ENCODE measurements around the gene TPD52L1. TPM values are rescaled to one million over a fixed set of nuclear protein-coding genes. Genes with fewer than 3 reads are reported as not detected.

TPD52L1 gene
- total and polyA plus RNA-seq, 2 of the 4 experiments (the other 2 are of a cell fraction): 10.2 to 13.5 TPM

DNA sequence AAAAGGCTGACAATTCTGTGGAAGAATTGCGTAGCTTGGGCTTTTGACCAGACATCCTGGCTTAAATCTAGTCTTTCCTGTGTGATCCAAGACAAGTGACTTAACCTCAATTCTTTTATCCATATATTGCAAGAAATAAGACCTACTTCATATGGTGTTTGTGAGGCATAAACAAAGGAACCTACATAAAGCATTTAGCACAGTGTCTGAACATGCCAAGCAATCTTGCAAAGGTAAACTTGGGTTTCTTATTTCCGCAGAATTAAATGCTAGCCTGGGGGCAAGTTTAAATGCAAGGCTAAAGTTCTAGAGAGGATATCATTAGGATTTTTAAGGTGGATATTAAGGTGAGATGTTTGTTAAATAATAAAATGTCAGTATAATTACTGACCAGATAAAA lies 100.3 kb downstream of the TPD52L1 start:
- H3K9ac ChIP-seq (ENCODE audit: low read depth, low read length): no peak overlapping the region
- no peak for TF ChIP-seq RAD21 (IDR thresholded peaks at IDR 0.05; ENCODE audit: low read length)
- TF ChIP-seq BHLHE40 (IDR thresholded peaks at IDR 0.05; ENCODE audit: low read depth, low read length): no peak
- TF ChIP-seq, protein P1, sequence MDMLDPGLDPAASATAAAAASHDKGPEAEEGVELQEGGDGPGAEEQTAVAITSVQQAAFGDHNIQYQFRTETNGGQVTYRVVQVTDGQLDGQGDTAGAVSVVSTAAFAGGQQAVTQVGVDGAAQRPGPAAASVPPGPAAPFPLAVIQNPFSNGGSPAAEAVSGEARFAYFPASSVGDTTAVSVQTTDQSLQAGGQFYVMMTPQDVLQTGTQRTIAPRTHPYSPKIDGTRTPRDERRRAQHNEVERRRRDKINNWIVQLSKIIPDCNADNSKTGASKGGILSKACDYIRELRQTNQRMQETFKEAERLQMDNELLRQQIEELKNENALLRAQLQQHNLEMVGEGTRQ (IDR thresholded peaks at IDR 0.05; ENCODE audit: low read depth, low read length): no peak
- no peak for TF ChIP-seq MAZ (IDR thresholded peaks at IDR 0.05; ENCODE audit: borderline replicate concordance, low read depth, low read length)
- no peak for TF ChIP-seq MAFK (IDR thresholded peaks at IDR 0.05; ENCODE audit: low read depth, low read length)
- TF ChIP-seq POLR2A (IDR thresholded peaks at IDR 0.05; ENCODE audit: low read depth, low read length): no peak
- TF ChIP-seq RCOR1 (IDR thresholded peaks at IDR 0.05; ENCODE audit: insufficient replicate concordance, low read length): no peak
- TF ChIP-seq, protein P2, sequence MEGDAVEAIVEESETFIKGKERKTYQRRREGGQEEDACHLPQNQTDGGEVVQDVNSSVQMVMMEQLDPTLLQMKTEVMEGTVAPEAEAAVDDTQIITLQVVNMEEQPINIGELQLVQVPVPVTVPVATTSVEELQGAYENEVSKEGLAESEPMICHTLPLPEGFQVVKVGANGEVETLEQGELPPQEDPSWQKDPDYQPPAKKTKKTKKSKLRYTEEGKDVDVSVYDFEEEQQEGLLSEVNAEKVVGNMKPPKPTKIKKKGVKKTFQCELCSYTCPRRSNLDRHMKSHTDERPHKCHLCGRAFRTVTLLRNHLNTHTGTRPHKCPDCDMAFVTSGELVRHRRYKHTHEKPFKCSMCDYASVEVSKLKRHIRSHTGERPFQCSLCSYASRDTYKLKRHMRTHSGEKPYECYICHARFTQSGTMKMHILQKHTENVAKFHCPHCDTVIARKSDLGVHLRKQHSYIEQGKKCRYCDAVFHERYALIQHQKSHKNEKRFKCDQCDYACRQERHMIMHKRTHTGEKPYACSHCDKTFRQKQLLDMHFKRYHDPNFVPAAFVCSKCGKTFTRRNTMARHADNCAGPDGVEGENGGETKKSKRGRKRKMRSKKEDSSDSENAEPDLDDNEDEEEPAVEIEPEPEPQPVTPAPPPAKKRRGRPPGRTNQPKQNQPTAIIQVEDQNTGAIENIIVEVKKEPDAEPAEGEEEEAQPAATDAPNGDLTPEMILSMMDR (conservative IDR thresholded peaks at IDR 0.05; ENCODE audit: low read depth, low read length): no peak
- TF ChIP-seq, protein P3, sequence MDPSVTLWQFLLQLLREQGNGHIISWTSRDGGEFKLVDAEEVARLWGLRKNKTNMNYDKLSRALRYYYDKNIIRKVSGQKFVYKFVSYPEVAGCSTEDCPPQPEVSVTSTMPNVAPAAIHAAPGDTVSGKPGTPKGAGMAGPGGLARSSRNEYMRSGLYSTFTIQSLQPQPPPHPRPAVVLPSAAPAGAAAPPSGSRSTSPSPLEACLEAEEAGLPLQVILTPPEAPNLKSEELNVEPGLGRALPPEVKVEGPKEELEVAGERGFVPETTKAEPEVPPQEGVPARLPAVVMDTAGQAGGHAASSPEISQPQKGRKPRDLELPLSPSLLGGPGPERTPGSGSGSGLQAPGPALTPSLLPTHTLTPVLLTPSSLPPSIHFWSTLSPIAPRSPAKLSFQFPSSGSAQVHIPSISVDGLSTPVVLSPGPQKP (IDR thresholded peaks at IDR 0.05; ENCODE audit: borderline replicate concordance, low read depth, low read length): no peak
- TF ChIP-seq RFX5 (IDR thresholded peaks at IDR 0.05; ENCODE audit: low read depth, low read length): no peak
- TF ChIP-seq SMC3 (IDR thresholded peaks at IDR 0.05; ENCODE audit: low read depth, low read length): no peak
- no peak for TF ChIP-seq CEBPB (IDR thresholded peaks at IDR 0.05; ENCODE audit: low read depth, low read length)
- no peak for TF ChIP-seq CHD1 (IDR thresholded peaks at IDR 0.05; ENCODE audit: low read depth, low read length)
- no peak for TF ChIP-seq FOS (IDR thresholded peaks at IDR 0.05; ENCODE audit: low read depth, low read length)
- no peak for TF ChIP-seq NFE2L2 (IDR thresholded peaks at IDR 0.05; ENCODE audit: low read depth, low read length)
- no peak for TF ChIP-seq MXI1 (IDR thresholded peaks at IDR 0.05; ENCODE audit: borderline replicate concordance, low read depth, low read length)
- peaks cover 3% of the 10 kb centered on the region; the same call in 1 of the 2 replicates for H3K9me1 ChIP-seq (ENCODE audit: insufficient read depth, low read length)
- H3K27me3 ChIP-seq (ENCODE audit: control insufficient read depth, insufficient read depth, low read length): no peaks in the 10 kb centered on the region
- no peaks in the 10 kb centered on the region for H3K79me1 ChIP-seq (ENCODE audit: low read depth in 1 of 2, low read length in 2 of 2)
- H3K4ac ChIP-seq (ENCODE audit: low read depth, low read length): no peak overlapping the region
- H3K18ac ChIP-seq (ENCODE audit: low read depth, low read length): no peak overlapping the region
- in situ Hi-C loops (cut with MboI; ENCODE audit: low sequenced_read_pairs) (no loop called here), dilution Hi-C loops (cut with HindIII; ENCODE audit: low sequenced_read_pairs, unreplicated experiment) (no loop called here), intact Hi-C loops (cut with micrococcal nuclease) (loop anchor here (5.0 kb wide), 1 partner anchor 52 kb away; no protein-coding TSS in a partner anchor)
- H3K9me3 ChIP-seq (ENCODE audit: control insufficient read depth, insufficient read depth, low read length): no peaks in the 10 kb centered on the region
- H3K36me3 ChIP-seq (ENCODE audit: control insufficient read depth, insufficient read depth, low read length): no peaks in the 10 kb centered on the region
- H3K27ac ChIP-seq (ENCODE audit: insufficient read depth, low read length): no peak overlapping the region
- ATAC-seq (ENCODE audit: low read depth) (no peak), DNase-seq (no peak)
- POLR2A ChIA-PET (ENCODE audit: unreplicated experiment): no interaction called here
- H3K23ac ChIP-seq (ENCODE audit: low read depth, low read length): no peak overlapping the region
- H3K56ac ChIP-seq (ENCODE audit: extremely low read depth, insufficient read depth, low read length): no peak overlapping the region
- H4K8ac ChIP-seq (ENCODE audit: low read depth in 2 of 2, low read length in 2 of 2): no peak overlapping the region
- CTCF ChIA-PET: no interaction called here
- H4K5ac ChIP-seq (ENCODE audit: low read depth, low read length): no peak overlapping the region
- no peaks in the 10 kb centered on the region for H4K20me1 ChIP-seq (ENCODE audit: insufficient read depth, low read length)
- H3K4me2 ChIP-seq (ENCODE audit: low read depth, low read length): no peak overlapping the region
- no peak overlapping the region for H2AK5ac ChIP-seq (ENCODE audit: low read depth, low read length)
- H3K4me3 ChIP-seq (ENCODE audit: insufficient read depth, low read depth, low read length): no peak overlapping the region
- no peak overlapping the region for H2AK9ac ChIP-seq (replicated peaks; ENCODE audit: low read depth, low read length, poor library complexity)
- no peak overlapping the region for H2BK5ac ChIP-seq (ENCODE audit: low read depth, low read length, poor library complexity, severe bottlenecking)
- no peak overlapping the region for H2BK15ac ChIP-seq (ENCODE audit: low read depth, low read length)
- BruUV-seq (replicated peaks): no TSS peak
- WGBS, 2 experiments (ENCODE audit: extremely low coverage in 2 of 2, insufficient read length in 1 of 2): no CpG with 5 or more reads among the region's 2 CpGs
- no peak overlapping the region for H3K14ac ChIP-seq (replicated peaks; ENCODE audit: low read depth, low read length)
- H2AFZ ChIP-seq (replicated peaks; ENCODE audit: low read length, poor library complexity): no peak overlapping the region
- H2BK20ac ChIP-seq (ENCODE audit: low read depth, low read length): no peak overlapping the region
- H2BK120ac ChIP-seq (ENCODE audit: low read depth, low read length): no peak overlapping the region
- H4K91ac ChIP-seq (ENCODE audit: insufficient read depth, low read depth, low read length): no peak overlapping the region
- H3K4me1 ChIP-seq (ENCODE audit: control insufficient read depth, insufficient read depth, low read length): peaks cover 13% of the 10 kb centered on the region

All from IMR-90 (cell line).